Endothelial cell of umbilical vein (primary cell): ENCODE results near the gene SPART. TPM values are rescaled to one million over a fixed set of nuclear protein-coding genes. Genes with fewer than 3 reads are reported as not detected.

ENCODE experiments used
- BruUV-seq: library from RNA; stranded (reverse); fragments of 400-500 nt; replicated peaks from 2 replicates; lab custom pipeline; 2021; lab: Mats Ljungman, UMichigan
- CTCF ChIA-PET: fragments of 300-600, 350-600 bp; sonication (Branson Sonifier 250); formaldehyde crosslinking; loops from one replicate; lab custom pipeline; 2021; ENCODE audit warnings: antibody characterized with exemption, inconsistent platforms; lab: Charles Lee
- POLR2A ChIA-PET: fragments of 300-600, 350-600 bp; sonication (Branson Sonifier 250); formaldehyde crosslinking; loops from one replicate; lab custom pipeline; 2021; ENCODE audit warnings: antibody characterized with exemption, inconsistent platforms; lab: Charles Lee
- DNase-seq: peaks from one replicate; pipeline ENCODE4 v3.0.0-alpha.2; 2011; ENCODE audit warnings: low read depth, low spot score
- FAIRE-seq: peaks from 2 replicates; lab custom pipeline; 2011; peaks lifted over from hg19 to GRCh38; lab: Jason Lieb, UNC
- H2AFZ ChIP-seq: 2 replicates; pipeline ENCODE4 v1.6.0; 2012; ENCODE audit warnings: low read depth, low read length, control low read depth, inconsistent platforms
- H3K27ac ChIP-seq: 2 replicates; pipeline ENCODE4 v1.5.1; 2011; ENCODE audit warnings: low read depth, mild to moderate bottlenecking, control low read depth, low read length, moderate library complexity; ENCODE audit not compliant: insufficient read depth
- H3K27me3 ChIP-seq, 2 experiments: 2 replicates each; pipeline versions ENCODE4 v1.6.0 to v1.6.1; 2011; ENCODE audit warnings: low read length in 2 of 2, mixed read lengths in 1 of 2; ENCODE audit not compliant: control insufficient read depth in 2 of 2, insufficient read depth in 2 of 2
- H3K36me3 ChIP-seq, 2 experiments: 2 replicates in 1 of 2; 3 replicates in 1 of 2; pipeline ENCODE4 v1.5.1; 2011; ENCODE audit warnings: low read length in 2 of 2, mild to moderate bottlenecking in 1 of 2, moderate library complexity in 1 of 2; ENCODE audit not compliant: control insufficient read depth in 2 of 2, insufficient read depth in 2 of 2; ENCODE audit errors: extremely low read depth in 1 of 2
- H3K4me1 ChIP-seq: 3 replicates; pipeline ENCODE4 v1.5.1; 2011; ENCODE audit warnings: mild to moderate bottlenecking, low read length; ENCODE audit not compliant: control insufficient read depth, insufficient read depth; ENCODE audit errors: extremely low read depth
- H3K4me2 ChIP-seq: 2 replicates; pipeline ENCODE4 v1.6.1; 2011; ENCODE audit warnings: low read length, control low read depth, mixed read lengths; ENCODE audit not compliant: insufficient read depth
- H3K4me3 ChIP-seq, 3 experiments: fragments of 200-600 bp in 1 of 3; sonication (generic), shearing (Covaris generic) in 1 of 3; replicated peaks in 1 of 3; 2 replicates each; pipeline ENCODE4 v1.5.1; 2011 to 2016; ENCODE audit warnings: control low read depth in 3 of 3, low read length in 3 of 3, mild to moderate bottlenecking in 2 of 3, inconsistent platforms in 1 of 3, low read depth in 1 of 3, moderate library complexity in 1 of 3; ENCODE audit not compliant: insufficient read depth in 1 of 3
- H3K79me2 ChIP-seq: 2 replicates; pipeline ENCODE4 v1.6.0; 2012; ENCODE audit warnings: low read length, inconsistent platforms; ENCODE audit not compliant: control insufficient read depth, insufficient read depth
- H3K9ac ChIP-seq: replicated peaks from 2 replicates; pipeline ENCODE3; 2011; ENCODE audit warnings: low read length, control low read depth; ENCODE audit not compliant: insufficient read depth; ENCODE audit errors: extremely low read depth
- H3K9me1 ChIP-seq: replicated peaks from 3 replicates; pipeline ENCODE4 v1.6.0; 2011; ENCODE audit warnings: mild to moderate bottlenecking, low read length; ENCODE audit not compliant: control insufficient read depth, insufficient read depth; ENCODE audit errors: extremely low read depth
- H3K9me3 ChIP-seq: replicated peaks from 2 replicates; pipeline ENCODE4 v1.5.1; 2012; ENCODE audit warnings: low read length, inconsistent platforms; ENCODE audit not compliant: control insufficient read depth, insufficient read depth
- H4K20me1 ChIP-seq: replicated peaks from 2 replicates; pipeline ENCODE3; 2011; ENCODE audit warnings: mild to moderate bottlenecking, low read length; ENCODE audit not compliant: control insufficient read depth, insufficient read depth; ENCODE audit errors: extremely low read depth
- CTCF ChIP-seq, 2 donors: IDR thresholded peaks; 1 replicate in 1 of 2; 2 replicates in 1 of 2; pipeline ENCODE4 v1.5.1; 2011; ENCODE audit warnings: low read length in 2 of 2, mild to moderate bottlenecking in 2 of 2, moderate library complexity in 2 of 2, control low read depth in 1 of 2, inconsistent platforms in 1 of 2, low read depth in 1 of 2; ENCODE audit not compliant: insufficient read depth in 1 of 2; ENCODE audit errors: extremely low read depth in 1 of 2
- EZH2 ChIP-seq: IDR thresholded peaks from 2 replicates; pipeline ENCODE4 v1.6.1; 2012; ENCODE audit warnings: borderline replicate concordance, low read depth, mild to moderate bottlenecking, moderate library complexity, low read length, inconsistent platforms; ENCODE audit not compliant: severe bottlenecking
- FOS ChIP-seq: IDR thresholded peaks from 2 replicates; pipeline ENCODE4 v1.6.1; 2011; ENCODE audit warnings: mild to moderate bottlenecking, low read length, moderate library complexity, borderline replicate concordance; ENCODE audit not compliant: insufficient read depth
- GATA2 ChIP-seq: IDR thresholded peaks from 2 replicates; pipeline ENCODE4 v1.7.0; 2011; ENCODE audit warnings: low read depth, mild to moderate bottlenecking, moderate library complexity, mixed read lengths, low read length; ENCODE audit not compliant: insufficient read length, insufficient read depth
- JUN ChIP-seq: IDR thresholded peaks from 2 replicates; pipeline ENCODE4 v1.6.1; 2011; ENCODE audit warnings: borderline replicate concordance, low read depth; ENCODE audit not compliant: insufficient read length, insufficient read depth
- MAX ChIP-seq: IDR thresholded peaks from 2 replicates; pipeline ENCODE4 v1.6.1; 2011; ENCODE audit not compliant: insufficient read depth, insufficient read length
- MYC ChIP-seq: IDR thresholded peaks from one replicate; pipeline ENCODE4 v1.6.1; 2011; ENCODE audit warnings: mild to moderate bottlenecking, low read depth, low read length
- POLR2A ChIP-seq: IDR thresholded peaks from 2 replicates; pipeline ENCODE4 v1.6.1; 2012; ENCODE audit warnings: low read depth, mild to moderate bottlenecking, control low read depth, low read length
- POLR2AphosphoS5 ChIP-seq: IDR thresholded peaks from 2 replicates; pipeline ENCODE4 v1.6.1; 2012; ENCODE audit warnings: low read depth, mild to moderate bottlenecking, control low read depth, low read length, moderate library complexity; ENCODE audit not compliant: insufficient read depth
- dilution Hi-C: fragments of 300-500 bp; cut with MboI; formaldehyde crosslinking; loops from one replicate; pipeline ENCODE4 v1.15.0; 2019; ENCODE audit warnings: low sequenced_read_pairs; ENCODE audit not compliant: extremely low pct_ligation_motif_present
- intact Hi-C: fragments of 100-400 bp; cut with micrococcal nuclease; formaldehyde crosslinking; loops from one replicate; pipeline ENCODE4 v1.10.0; 2022
- polyA plus RNA-seq, 4 experiments: library from polyadenylated mRNA; depleted of rRNA in 3 of 4; stranded (reverse) in 3 of 4; unstranded in 1 of 4; fragments of >200 nt; gene quantifications; 2 replicates each; pipeline versions ENCODE4 v1.2.1 to v1.2.3, GENCODE V29; 2011 to 2012; ENCODE audit warnings: missing spikeins in 1 of 4
- total RNA-seq: library from RNA; stranded (reverse); gene quantifications from 2 replicates; pipeline ENCODE4 v1.2.3, GENCODE V29; 2021

The SPART gene
- total and polyA plus RNA-seq, 2 donors (not counting 3 experiments of a cell fraction or from before 2014, with no cell fraction given) = 40.8 to 73.6 TPM

- FAIRE-seq = no peak
- no peak overlapping the region for H3K27ac ChIP-seq
Observed at GRCh38 chr13:36337938-36338641, 8.1 kb downstream of the SPART start.

More at GRCh38 chr13:36337938-36338641, 8.1 kb downstream of the SPART start:
- Histone ChIP-seq H3K79me2 (peaks cover 90% of the 10 kb centered on the region), H2AFZ (no peak overlapping the region), H3K9ac (no peak overlapping the region), H3K9me1 (no peaks in the 10 kb centered on the region), H3K4me3 (no peak overlapping the region), H3K36me3 (peaks cover 3 to 8% of the 10 kb centered on the region in 2 experiments), H3K4me2 (no peak overlapping the region), H3K9me3 (no peaks in the 10 kb centered on the region), H3K4me1 (peaks cover 7% of the 10 kb centered on the region), H4K20me1 (peaks cover 3% of the 10 kb centered on the region), H3K27me3 (no peaks in the 10 kb centered on the region)
- intact Hi-C loops (no loop called here), dilution Hi-C loops (no loop called here)
- CTCF ChIA-PET = interaction anchor here (1.6 kb wide), 1 partner anchor 9 kb away, joined by 3 read pairs; no protein-coding TSS in a partner anchor
- POLR2A ChIA-PET = no interaction called here
- no peak for DNase-seq
- TF ChIP-seq MYC = no peak
- no peak for TF ChIP-seq JUN
- TF ChIP-seq MAX = no peak
- no peak for TF ChIP-seq EZH2
- no peak for TF ChIP-seq POLR2AphosphoS5
- TF ChIP-seq FOS = no peak
- TF ChIP-seq CTCF (IDR thresholded peaks at IDR 0.05; ENCODE audit: extremely low read depth in 1 of 2, insufficient read depth in 1 of 2, low read depth in 1 of 2, low read length in 2 of 2) = no peak
- TF ChIP-seq POLR2A = no peak
- TF ChIP-seq GATA2 = no peak
- BruUV-seq = no TSS peak
